ENCODE results near the gene CHRNA4. TPM values are rescaled to one million over a fixed set of nuclear protein-coding genes. Genes with fewer than 3 reads are reported as not detected.
A peak's percentile ranks its signal among the peaks of the same experiment; 100 is the strongest.

The CHRNA4 gene
- total RNA-seq, 1 experiment from 2014 or later: 2.4 TPM

DNA sequence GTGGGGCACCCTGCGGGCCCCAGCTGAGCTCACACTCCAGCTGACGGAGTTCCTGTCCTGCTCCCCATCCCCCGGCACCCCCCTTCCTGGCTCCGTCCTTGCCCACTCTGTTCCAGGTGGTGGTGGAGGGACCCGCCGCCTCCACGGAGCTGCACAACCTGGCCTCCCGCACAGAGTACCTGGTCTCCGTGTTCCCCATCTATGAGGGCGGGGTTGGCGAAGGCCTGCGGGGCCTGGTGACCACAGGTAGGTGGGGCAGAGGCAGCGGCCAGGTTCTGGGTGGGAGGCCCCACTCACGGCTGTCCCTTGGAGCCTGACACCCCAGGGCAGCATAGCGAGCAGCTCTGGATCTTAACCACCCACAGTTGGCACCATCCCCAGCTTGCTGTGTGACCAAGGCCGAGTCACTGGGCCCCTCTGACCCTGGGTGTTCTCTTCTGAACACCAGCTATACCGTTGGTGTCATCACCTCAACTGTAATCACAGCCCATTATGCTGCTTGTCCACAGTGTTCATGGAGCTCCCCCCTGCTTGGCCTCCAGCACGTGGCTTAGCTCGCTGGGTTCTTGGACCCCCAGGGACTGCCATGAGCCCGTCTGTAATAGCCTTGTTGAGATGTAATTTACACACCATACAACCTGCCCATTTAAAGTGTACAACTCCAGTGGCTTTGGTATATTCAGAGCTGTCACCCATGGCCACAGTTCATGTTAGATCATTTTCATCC is 50.7 kb downstream of the CHRNA4 start:
- DNase-seq (ENCODE audit: low read depth, low spot score): no peak
- TF ChIP-seq, protein P1, sequence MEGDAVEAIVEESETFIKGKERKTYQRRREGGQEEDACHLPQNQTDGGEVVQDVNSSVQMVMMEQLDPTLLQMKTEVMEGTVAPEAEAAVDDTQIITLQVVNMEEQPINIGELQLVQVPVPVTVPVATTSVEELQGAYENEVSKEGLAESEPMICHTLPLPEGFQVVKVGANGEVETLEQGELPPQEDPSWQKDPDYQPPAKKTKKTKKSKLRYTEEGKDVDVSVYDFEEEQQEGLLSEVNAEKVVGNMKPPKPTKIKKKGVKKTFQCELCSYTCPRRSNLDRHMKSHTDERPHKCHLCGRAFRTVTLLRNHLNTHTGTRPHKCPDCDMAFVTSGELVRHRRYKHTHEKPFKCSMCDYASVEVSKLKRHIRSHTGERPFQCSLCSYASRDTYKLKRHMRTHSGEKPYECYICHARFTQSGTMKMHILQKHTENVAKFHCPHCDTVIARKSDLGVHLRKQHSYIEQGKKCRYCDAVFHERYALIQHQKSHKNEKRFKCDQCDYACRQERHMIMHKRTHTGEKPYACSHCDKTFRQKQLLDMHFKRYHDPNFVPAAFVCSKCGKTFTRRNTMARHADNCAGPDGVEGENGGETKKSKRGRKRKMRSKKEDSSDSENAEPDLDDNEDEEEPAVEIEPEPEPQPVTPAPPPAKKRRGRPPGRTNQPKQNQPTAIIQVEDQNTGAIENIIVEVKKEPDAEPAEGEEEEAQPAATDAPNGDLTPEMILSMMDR (IDR thresholded peaks at IDR 0.05): no peak
- TF ChIP-seq TCF7L2 (IDR thresholded peaks at IDR 0.05; ENCODE audit: low read depth, low read length): no peak
- TF ChIP-seq POLR2AphosphoS5 (IDR thresholded peaks at IDR 0.05; ENCODE audit: low read depth, low read length): no peak
- TF ChIP-seq, protein P2, sequence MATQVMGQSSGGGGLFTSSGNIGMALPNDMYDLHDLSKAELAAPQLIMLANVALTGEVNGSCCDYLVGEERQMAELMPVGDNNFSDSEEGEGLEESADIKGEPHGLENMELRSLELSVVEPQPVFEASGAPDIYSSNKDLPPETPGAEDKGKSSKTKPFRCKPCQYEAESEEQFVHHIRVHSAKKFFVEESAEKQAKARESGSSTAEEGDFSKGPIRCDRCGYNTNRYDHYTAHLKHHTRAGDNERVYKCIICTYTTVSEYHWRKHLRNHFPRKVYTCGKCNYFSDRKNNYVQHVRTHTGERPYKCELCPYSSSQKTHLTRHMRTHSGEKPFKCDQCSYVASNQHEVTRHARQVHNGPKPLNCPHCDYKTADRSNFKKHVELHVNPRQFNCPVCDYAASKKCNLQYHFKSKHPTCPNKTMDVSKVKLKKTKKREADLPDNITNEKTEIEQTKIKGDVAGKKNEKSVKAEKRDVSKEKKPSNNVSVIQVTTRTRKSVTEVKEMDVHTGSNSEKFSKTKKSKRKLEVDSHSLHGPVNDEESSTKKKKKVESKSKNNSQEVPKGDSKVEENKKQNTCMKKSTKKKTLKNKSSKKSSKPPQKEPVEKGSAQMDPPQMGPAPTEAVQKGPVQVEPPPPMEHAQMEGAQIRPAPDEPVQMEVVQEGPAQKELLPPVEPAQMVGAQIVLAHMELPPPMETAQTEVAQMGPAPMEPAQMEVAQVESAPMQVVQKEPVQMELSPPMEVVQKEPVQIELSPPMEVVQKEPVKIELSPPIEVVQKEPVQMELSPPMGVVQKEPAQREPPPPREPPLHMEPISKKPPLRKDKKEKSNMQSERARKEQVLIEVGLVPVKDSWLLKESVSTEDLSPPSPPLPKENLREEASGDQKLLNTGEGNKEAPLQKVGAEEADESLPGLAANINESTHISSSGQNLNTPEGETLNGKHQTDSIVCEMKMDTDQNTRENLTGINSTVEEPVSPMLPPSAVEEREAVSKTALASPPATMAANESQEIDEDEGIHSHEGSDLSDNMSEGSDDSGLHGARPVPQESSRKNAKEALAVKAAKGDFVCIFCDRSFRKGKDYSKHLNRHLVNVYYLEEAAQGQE (IDR thresholded peaks at IDR 0.05; ENCODE audit: insufficient read depth in 1 of 2, low read depth in 2 of 2, low read length in 1 of 2): no peak
- no peak for TF ChIP-seq SIN3A (IDR thresholded peaks at IDR 0.05; ENCODE audit: borderline replicate concordance, insufficient read depth, low read depth, low read length)

DNA sequence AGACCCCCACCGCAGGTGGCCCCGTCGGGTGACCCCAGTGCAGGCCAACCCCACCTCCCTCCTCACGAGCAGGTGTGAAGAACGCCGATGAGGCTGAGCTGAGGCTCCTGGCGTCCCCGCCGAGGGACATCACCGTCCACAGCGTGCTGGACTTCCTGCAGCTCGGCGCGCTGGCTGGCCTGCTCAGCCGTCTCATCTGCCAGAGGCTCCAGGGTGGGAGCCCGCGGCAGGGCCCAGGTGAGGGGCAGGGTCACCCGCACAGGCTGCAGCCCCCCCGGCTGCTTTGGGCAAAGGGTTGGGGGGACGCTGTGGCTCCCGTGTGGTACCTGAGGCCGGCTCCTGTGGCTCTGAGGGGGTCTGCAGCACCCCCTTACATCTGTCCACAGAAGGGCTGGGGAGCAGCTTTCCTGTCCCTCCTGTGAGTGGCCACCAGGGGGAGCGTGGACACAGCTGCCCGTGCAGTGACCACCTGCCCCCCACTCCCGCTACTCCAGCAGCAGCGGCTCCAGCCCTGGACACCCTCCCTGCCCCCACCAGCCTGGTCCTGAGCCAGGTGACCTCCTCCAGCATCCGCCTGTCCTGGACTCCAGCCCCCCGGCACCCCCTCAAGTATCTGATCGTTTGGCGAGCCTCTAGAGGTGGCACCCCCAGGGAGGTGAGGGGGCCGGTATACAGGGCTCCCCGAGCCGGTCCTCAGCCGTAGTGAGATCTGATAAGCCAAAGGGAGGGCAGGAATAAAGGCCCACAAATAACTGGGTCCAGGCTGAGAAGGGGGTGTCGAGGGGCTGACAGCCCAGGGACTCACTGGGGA is 51.7 kb downstream of the CHRNA4 start:
- Histone ChIP-seq H3K27ac (ENCODE audit: low read length) (no peak overlapping the region), H3K4me3 (ENCODE audit: low read depth in 2 of 2, low read length in 2 of 2) (no peak overlapping the region), H3K4me1 (ENCODE audit: control insufficient read depth, insufficient read depth, low read length) (peaks cover 3% of the 10 kb centered on the region; the same call in 1 of the 2 replicates), H3K36me3 (ENCODE audit: control insufficient read depth, insufficient read depth, low read length) (no peaks in the 10 kb centered on the region), H3K27me3 (ENCODE audit: control insufficient read depth, insufficient read depth, low read length) (no peaks in the 10 kb centered on the region), H3K9me3 (ENCODE audit: control insufficient read depth, insufficient read depth, low read depth, low read length) (no peaks in the 10 kb centered on the region)
- no TSS peak for BruUV-seq (replicated peaks)
- POLR2A ChIA-PET: no interaction called here
- intact Hi-C loops (cut with micrococcal nuclease; ENCODE audit: unreplicated experiment): loop anchor here (1.0 kb wide), 1 partner anchor 73 kb away; no protein-coding TSS in a partner anchor
- in situ Hi-C loops (cut with HindIII; ENCODE audit: low pct_unique_long_range_greater_than_20kb, low sequenced_read_pairs): no loop called here
- TF ChIP-seq POLR2AphosphoS5 (IDR thresholded peaks at IDR 0.05; ENCODE audit: low read depth, low read length) (no peak), SIN3A (IDR thresholded peaks at IDR 0.05; ENCODE audit: borderline replicate concordance, insufficient read depth, low read depth, low read length) (no peak), TCF7L2 (IDR thresholded peaks at IDR 0.05; ENCODE audit: low read depth, low read length) (no peak)
- TF ChIP-seq, protein P2 (IDR thresholded peaks at IDR 0.05; ENCODE audit: insufficient read depth in 1 of 2, low read depth in 2 of 2, low read length in 1 of 2): no peak
- TF ChIP-seq, protein P1 (IDR thresholded peaks at IDR 0.05): peak; percentile 97
- CTCF ChIA-PET: interaction anchor here (0.6 to 1.6 kb wide), 8 partner anchors 15 to 100 kb away, joined by 3 to 14 read pairs (median 6); no protein-coding TSS in a partner anchor
- ATAC-seq (peak; percentile 77), DNase-seq (ENCODE audit: low read depth, low spot score) (no peak)

More for the DNA sequence above, 50.7 kb downstream of the CHRNA4 start:
- Histone ChIP-seq H3K4me3 (ENCODE audit: low read depth in 2 of 2, low read length in 2 of 2) (no peak overlapping the region), H3K4me1 (ENCODE audit: control insufficient read depth, insufficient read depth, low read length) (no peaks in the 10 kb centered on the region; the same call in 1 of the 2 replicates), H3K9me3 (ENCODE audit: control insufficient read depth, insufficient read depth, low read depth, low read length) (no peaks in the 10 kb centered on the region), H3K27ac (ENCODE audit: low read length) (no peak overlapping the region), H3K36me3 (ENCODE audit: control insufficient read depth, insufficient read depth, low read length) (no peaks in the 10 kb centered on the region), H3K27me3 (ENCODE audit: control insufficient read depth, insufficient read depth, low read length) (no peaks in the 10 kb centered on the region)
- intact Hi-C loops (cut with micrococcal nuclease; ENCODE audit: unreplicated experiment): no loop called here
- CTCF ChIA-PET: interaction anchor here (1.0 to 1.6 kb wide), 2 partner anchors 71 to 95 kb away, joined by 3 to 14 read pairs; no protein-coding TSS in a partner anchor
- POLR2A ChIA-PET: interaction anchor here (0.6 kb wide), 1 partner anchor 501 kb away, joined by 10 read pairs; no protein-coding TSS in a partner anchor
- in situ Hi-C loops (cut with HindIII; ENCODE audit: low pct_unique_long_range_greater_than_20kb, low sequenced_read_pairs): no loop called here
- BruUV-seq (replicated peaks): no TSS peak
- ATAC-seq: peak; percentile 20; the same call in 1 of the 2 replicates
